ENCODE results near the gene ASB13.

The ASB13 gene

GRCh38 chr10:5666008-5666840 lies at the start of gene ASB13:
TSS of gene ASB13 (minus strand) at chr10:5666595. CDS start at chr10:5666551, 44 bp downstream.
- DNase-seq (ENCODE audit: low read depth), result no peak

- no peak for DNase-seq (ENCODE audit: low read depth)
Observed at GRCh38 chr10:5711642-5712041, 45.2 kb upstream of the ASB13 start.

- no peak for DNase-seq (ENCODE audit: low read depth)
Observed at GRCh38 chr10:5710859-5711258, 44.5 kb upstream of the ASB13 start.

- no peak for DNase-seq (ENCODE audit: low read depth)
Observed at GRCh38 chr10:5709865-5710264, 43.5 kb upstream of the ASB13 start.

GRCh38 chr10:5708356-5708755 lies 42.0 kb upstream of the ASB13 start:
- no peak for DNase-seq (ENCODE audit: low read depth)

- no peak for DNase-seq (ENCODE audit: low read depth)
Observed at GRCh38 chr10:5698062-5698461, 31.7 kb upstream of the ASB13 start.

- DNase-seq (ENCODE audit: low read depth), result no peak
Observed at GRCh38 chr10:5697342-5697741, 30.9 kb upstream of the ASB13 start.

GRCh38 chr10:5694573-5694972 lies 28.2 kb upstream of the ASB13 start:
- DNase-seq (ENCODE audit: low read depth), result no peak

- peak; percentile 54 for DNase-seq (ENCODE audit: low read depth)
Observed at GRCh38 chr10:5692461-5693358, 26.3 kb upstream of the ASB13 start.

- DNase-seq (ENCODE audit: low read depth), result no peak
Observed at GRCh38 chr10:5691786-5692185, 25.4 kb upstream of the ASB13 start.

- no peak for DNase-seq (ENCODE audit: low read depth)
Observed at GRCh38 chr10:5688587-5688986, 22.2 kb upstream of the ASB13 start.

GRCh38 chr10:5685764-5686240 lies 19.4 kb upstream of the ASB13 start:
- DNase-seq (ENCODE audit: low read depth), result no peak

- DNase-seq (ENCODE audit: low read depth), result peak; percentile 40
Observed at GRCh38 chr10:5684971-5685763, 18.8 kb upstream of the ASB13 start.

- DNase-seq (ENCODE audit: low read depth), result peak; percentile 95
Observed at GRCh38 chr10:5684318-5684970, 18.0 kb upstream of the ASB13 start, which contains the start of gene TASOR2. TSS of gene TASOR2 (plus strand) at chr10:5684838. CDS start at chr10:5720643, 35,805 bp downstream.

GRCh38 chr10:5683065-5683464 lies 16.7 kb upstream of the ASB13 start:
- DNase-seq (ENCODE audit: low read depth), result no peak

- no peak for DNase-seq (ENCODE audit: low read depth)
Observed at GRCh38 chr10:5681930-5682329, 15.5 kb upstream of the ASB13 start.

GRCh38 chr10:5679606-5680005 lies 13.2 kb upstream of the ASB13 start:
- no peak for DNase-seq (ENCODE audit: low read depth)

- DNase-seq (ENCODE audit: low read depth), result no peak
Observed at GRCh38 chr10:5679037-5679435, 12.6 kb upstream of the ASB13 start.

- DNase-seq (ENCODE audit: low read depth), result no peak
Observed at GRCh38 chr10:5678397-5679036, 12.1 kb upstream of the ASB13 start.

- DNase-seq (ENCODE audit: low read depth), result no peak
Observed at GRCh38 chr10:5670662-5671375, 4.4 kb upstream of the ASB13 start.

All from activated gamma-delta T cell treated with anti-CD3 and anti-CD28 coated beads, Interleukin-2, amount 50 U/mL, for 16 hours (primary cell).